Panc1 (cell line): Measurements from ENCODE around the gene RNF11. TPM values are rescaled to one million over a fixed set of nuclear protein-coding genes. Genes with fewer than 3 reads are reported as not detected.

Source experiments
- ATAC-seq: fragments of 200-7000 bp; cut with Tn5 transposase; 2 replicates; pipeline ENCODE4 v1.9.1; 2020; ENCODE audit warnings: mild to moderate bottlenecking, moderate library complexity
- BruUV-seq: library from RNA; stranded (reverse); fragments of 400-500 nt; replicated peaks from 2 replicates; lab custom pipeline; 2021; lab: Mats Ljungman, UMichigan
- CTCF ChIA-PET: fragments of 300-600 bp; sonication (Branson Sonifier 250); formaldehyde crosslinking; loops from one replicate; lab custom pipeline; 2022; ENCODE audit warnings: antibody characterized with exemption; lab: Charles Lee
- POLR2A ChIA-PET: fragments of 300-600 bp; sonication (Branson Sonifier 250); formaldehyde crosslinking; loops from one replicate; lab custom pipeline; 2022; ENCODE audit warnings: antibody characterized with exemption; lab: Charles Lee
- DNase-seq: peaks from one replicate; pipeline ENCODE4 v3.0.0-alpha.2; 2010; ENCODE audit warnings: low read depth, low spot score
- H3K27ac ChIP-seq: 2 replicates; pipeline ENCODE4 v1.5.1; 2011; ENCODE audit warnings: mild to moderate bottlenecking, low read length, inconsistent platforms
- H3K27me3 ChIP-seq: fragments of 200-500 bp; sonication (Bioruptor generic); 2 replicates; pipeline ENCODE4 v1.6.0; 2014; ENCODE audit warnings: low read length, inconsistent platforms; ENCODE audit not compliant: control insufficient read depth, insufficient read depth
- H3K36me3 ChIP-seq: fragments of 200-500 bp; sonication (Bioruptor generic); 2 replicates; pipeline ENCODE4 v1.5.1; 2014; ENCODE audit warnings: inconsistent platforms, mild to moderate bottlenecking, low read length, moderate library complexity; ENCODE audit not compliant: control insufficient read depth, insufficient read depth
- H3K4me1 ChIP-seq: 2 replicates; pipeline ENCODE4 v1.5.1; 2011; ENCODE audit warnings: inconsistent platforms, mild to moderate bottlenecking, low read length, moderate library complexity; ENCODE audit not compliant: control insufficient read depth, insufficient read depth
- H3K4me3 ChIP-seq, 2 experiments: 2 replicates each; pipeline ENCODE4 v1.5.1; 2011 to 2012; ENCODE audit warnings: low read depth in 2 of 2, low read length in 2 of 2, mild to moderate bottlenecking in 2 of 2, inconsistent platforms in 1 of 2, moderate library complexity in 1 of 2
- H3K9me3 ChIP-seq: fragments of 200-500 bp; sonication (Bioruptor generic); 2 replicates; pipeline ENCODE4 v1.5.1; 2014; ENCODE audit warnings: low read depth, mild to moderate bottlenecking, inconsistent platforms, low read length, moderate library complexity; ENCODE audit not compliant: control insufficient read depth, insufficient read depth
- POLR2AphosphoS5 ChIP-seq: IDR thresholded peaks from 2 replicates; pipeline ENCODE4 v1.6.1; 2012; ENCODE audit warnings: mild to moderate bottlenecking, low read depth, low read length, moderate library complexity
- SIN3A ChIP-seq: IDR thresholded peaks from 2 replicates; pipeline ENCODE4 v1.6.1; 2012; ENCODE audit warnings: low read depth, mild to moderate bottlenecking, low read length, moderate library complexity, borderline replicate concordance; ENCODE audit not compliant: insufficient read depth
- TCF7L2 ChIP-seq: IDR thresholded peaks from 2 replicates; pipeline ENCODE4 v1.6.1; 2011; ENCODE audit warnings: mild to moderate bottlenecking, low read depth, low read length, inconsistent platforms
- in situ Hi-C: cut with HindIII; loops from 2 replicates; pipeline ENCODE4 v1.10.0; 2016; ENCODE audit warnings: low sequenced_read_pairs, low pct_unique_long_range_greater_than_20kb
- intact Hi-C: fragments of 100-400 bp; cut with micrococcal nuclease; formaldehyde crosslinking; loops from one replicate; pipeline ENCODE4 v1.10.0; 2022; ENCODE audit not compliant: unreplicated experiment
- total RNA-seq: library from RNA; stranded (reverse); gene quantifications from one replicate; pipeline ENCODE4 v1.2.1, GENCODE V29; 2021; ENCODE audit not compliant: unreplicated experiment
- TF ChIP-seq, protein P1 (sequence below), 2 experiments: IDR thresholded peaks; 2 replicates each; pipeline ENCODE4 v1.6.1; 2011 to 2012; ENCODE audit warnings: low read depth in 2 of 2, control low read depth in 1 of 2, low read length in 1 of 2, mild to moderate bottlenecking in 1 of 2, moderate library complexity in 1 of 2; ENCODE audit not compliant: insufficient read depth in 1 of 2
- TF ChIP-seq, protein P2 (sequence below): fragments of 450-650 bp; IDR thresholded peaks from 2 replicates; pipeline ENCODE4 v1.5.1; 2017; ENCODE audit warnings: mild to moderate bottlenecking

RNF11 gene
- total RNA-seq, 1 experiment from 2014 or later, result 86.0 TPM

DNA sequence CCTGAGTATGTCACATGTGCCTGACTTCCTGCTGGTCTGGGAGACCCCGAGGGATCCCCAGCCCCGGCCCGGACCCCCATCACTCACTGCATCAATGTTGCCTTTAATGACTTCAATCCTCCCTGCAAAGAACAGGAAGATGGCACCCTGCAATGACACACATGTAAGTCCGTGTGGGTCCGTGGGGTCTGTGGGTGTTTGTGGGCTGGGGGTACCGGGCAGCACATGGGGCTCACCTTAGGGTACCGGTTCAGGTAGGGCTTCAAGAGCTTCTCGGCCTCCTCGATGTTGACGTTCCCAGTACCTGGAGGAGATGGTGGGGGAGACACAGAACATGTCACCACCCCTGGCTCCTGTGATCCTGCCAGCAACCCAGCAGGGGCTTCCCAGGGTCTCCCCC, 66.2 kb downstream of the RNF11 start:
- no peaks in the 10 kb centered on the region for H3K9me3 ChIP-seq
- no peak for DNase-seq
- no peaks in the 10 kb centered on the region for H3K27me3 ChIP-seq
- no peak for TF ChIP-seq TCF7L2
- TF ChIP-seq, protein P1, sequence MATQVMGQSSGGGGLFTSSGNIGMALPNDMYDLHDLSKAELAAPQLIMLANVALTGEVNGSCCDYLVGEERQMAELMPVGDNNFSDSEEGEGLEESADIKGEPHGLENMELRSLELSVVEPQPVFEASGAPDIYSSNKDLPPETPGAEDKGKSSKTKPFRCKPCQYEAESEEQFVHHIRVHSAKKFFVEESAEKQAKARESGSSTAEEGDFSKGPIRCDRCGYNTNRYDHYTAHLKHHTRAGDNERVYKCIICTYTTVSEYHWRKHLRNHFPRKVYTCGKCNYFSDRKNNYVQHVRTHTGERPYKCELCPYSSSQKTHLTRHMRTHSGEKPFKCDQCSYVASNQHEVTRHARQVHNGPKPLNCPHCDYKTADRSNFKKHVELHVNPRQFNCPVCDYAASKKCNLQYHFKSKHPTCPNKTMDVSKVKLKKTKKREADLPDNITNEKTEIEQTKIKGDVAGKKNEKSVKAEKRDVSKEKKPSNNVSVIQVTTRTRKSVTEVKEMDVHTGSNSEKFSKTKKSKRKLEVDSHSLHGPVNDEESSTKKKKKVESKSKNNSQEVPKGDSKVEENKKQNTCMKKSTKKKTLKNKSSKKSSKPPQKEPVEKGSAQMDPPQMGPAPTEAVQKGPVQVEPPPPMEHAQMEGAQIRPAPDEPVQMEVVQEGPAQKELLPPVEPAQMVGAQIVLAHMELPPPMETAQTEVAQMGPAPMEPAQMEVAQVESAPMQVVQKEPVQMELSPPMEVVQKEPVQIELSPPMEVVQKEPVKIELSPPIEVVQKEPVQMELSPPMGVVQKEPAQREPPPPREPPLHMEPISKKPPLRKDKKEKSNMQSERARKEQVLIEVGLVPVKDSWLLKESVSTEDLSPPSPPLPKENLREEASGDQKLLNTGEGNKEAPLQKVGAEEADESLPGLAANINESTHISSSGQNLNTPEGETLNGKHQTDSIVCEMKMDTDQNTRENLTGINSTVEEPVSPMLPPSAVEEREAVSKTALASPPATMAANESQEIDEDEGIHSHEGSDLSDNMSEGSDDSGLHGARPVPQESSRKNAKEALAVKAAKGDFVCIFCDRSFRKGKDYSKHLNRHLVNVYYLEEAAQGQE (IDR thresholded peaks at IDR 0.05; ENCODE audit: insufficient read depth in 1 of 2, low read depth in 2 of 2, low read length in 1 of 2), result no peak
- no peak for TF ChIP-seq SIN3A
- TF ChIP-seq, protein P2, sequence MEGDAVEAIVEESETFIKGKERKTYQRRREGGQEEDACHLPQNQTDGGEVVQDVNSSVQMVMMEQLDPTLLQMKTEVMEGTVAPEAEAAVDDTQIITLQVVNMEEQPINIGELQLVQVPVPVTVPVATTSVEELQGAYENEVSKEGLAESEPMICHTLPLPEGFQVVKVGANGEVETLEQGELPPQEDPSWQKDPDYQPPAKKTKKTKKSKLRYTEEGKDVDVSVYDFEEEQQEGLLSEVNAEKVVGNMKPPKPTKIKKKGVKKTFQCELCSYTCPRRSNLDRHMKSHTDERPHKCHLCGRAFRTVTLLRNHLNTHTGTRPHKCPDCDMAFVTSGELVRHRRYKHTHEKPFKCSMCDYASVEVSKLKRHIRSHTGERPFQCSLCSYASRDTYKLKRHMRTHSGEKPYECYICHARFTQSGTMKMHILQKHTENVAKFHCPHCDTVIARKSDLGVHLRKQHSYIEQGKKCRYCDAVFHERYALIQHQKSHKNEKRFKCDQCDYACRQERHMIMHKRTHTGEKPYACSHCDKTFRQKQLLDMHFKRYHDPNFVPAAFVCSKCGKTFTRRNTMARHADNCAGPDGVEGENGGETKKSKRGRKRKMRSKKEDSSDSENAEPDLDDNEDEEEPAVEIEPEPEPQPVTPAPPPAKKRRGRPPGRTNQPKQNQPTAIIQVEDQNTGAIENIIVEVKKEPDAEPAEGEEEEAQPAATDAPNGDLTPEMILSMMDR, result no peak
- no peak for TF ChIP-seq POLR2AphosphoS5
- H3K4me3 ChIP-seq, result no peak overlapping the region
- no peak for ATAC-seq
- intact Hi-C loops, result no loop called here
- no peaks in the 10 kb centered on the region for H3K36me3 ChIP-seq
- in situ Hi-C loops, result no loop called here
- no peak overlapping the region for H3K27ac ChIP-seq
- BruUV-seq, result no TSS peak
- ChIA-PET CTCF (no interaction called here), POLR2A (interaction anchor here (0.5 kb wide), 1 partner anchor 10 kb away, joined by 6 read pairs; no protein-coding TSS in a partner anchor)
- H3K4me1 ChIP-seq, result peaks cover 6% of the 10 kb centered on the region; the same call in 1 of the 2 replicates

DNA sequence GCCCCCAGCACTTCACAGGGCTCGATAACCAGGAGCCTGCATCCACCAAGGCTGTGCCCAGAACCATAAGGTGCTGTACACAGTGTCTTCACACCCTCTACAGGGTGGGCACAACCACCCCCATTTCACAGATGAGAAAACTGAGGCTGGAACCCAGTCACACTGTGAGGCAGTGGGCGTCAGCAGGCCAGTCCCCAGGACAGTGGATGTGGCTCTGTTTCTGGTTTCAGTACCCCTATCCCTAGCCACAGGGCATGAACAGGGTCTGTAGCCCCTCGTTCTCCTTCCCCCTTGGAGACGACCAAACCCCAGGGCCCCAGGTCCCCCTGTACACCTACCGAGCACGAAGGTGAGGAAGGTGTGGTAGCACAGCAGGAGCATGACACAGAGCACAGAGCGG, 66.7 kb downstream of the RNF11 start:
- BruUV-seq, result no TSS peak
- TF ChIP-seq, protein P1 (IDR thresholded peaks at IDR 0.05; ENCODE audit: insufficient read depth in 1 of 2, low read depth in 2 of 2, low read length in 1 of 2), result no peak
- TF ChIP-seq TCF7L2 (no peak), POLR2AphosphoS5 (no peak), SIN3A (no peak)
- TF ChIP-seq, protein P2, result no peak
- in situ Hi-C loops, result no loop called here
- H3K4me1 ChIP-seq, result peaks cover 4% of the 10 kb centered on the region; the same call in 1 of the 2 replicates
- ChIA-PET POLR2A (interaction anchor here (0.6 kb wide), 1 partner anchor 55 kb away, joined by 5 read pairs; no protein-coding TSS in a partner anchor), CTCF (no interaction called here)
- intact Hi-C loops, result no loop called here
- H3K27me3 ChIP-seq, result no peaks in the 10 kb centered on the region
- no peaks in the 10 kb centered on the region for H3K9me3 ChIP-seq
- H3K4me3 ChIP-seq, result no peak overlapping the region
- H3K27ac ChIP-seq, result no peak overlapping the region
- no peaks in the 10 kb centered on the region for H3K36me3 ChIP-seq
- no peak; the same call in 1 of the 2 replicates for ATAC-seq
- no peak for DNase-seq
